Sigmoid colon (tissue), 4 donors: Measurements from ENCODE around the gene BRF1.

Experiments
- CTCF ChIP-seq, 4 experiments: fragments of 450-650 bp in 3 of 4; fragments of 200-600 bp in 1 of 4; IDR thresholded peaks; one replicate each; pipeline ENCODE4 v1.5.1; 2016 to 2019; ENCODE audit warnings: antibody characterized with exemption in 4 of 4, mild to moderate bottlenecking in 3 of 4, moderate library complexity in 2 of 4
- EP300 ChIP-seq, 4 donors: sonication (generic); formaldehyde crosslinking; IDR thresholded peaks; one replicate each; pipeline ENCODE4 v1.6.1; 2017; ENCODE audit warnings: antibody characterized with exemption in 4 of 4
- POLR2AphosphoS5 ChIP-seq, 4 donors: sonication (generic); formaldehyde crosslinking; IDR thresholded peaks; one replicate each; pipeline ENCODE4 v1.6.1; 2017; ENCODE audit warnings: antibody characterized with exemption in 4 of 4

GRCh38 chr14:105300542-105301102, at the start of gene BRF1:
- TF ChIP-seq CTCF (IDR thresholded peaks at IDR 0.05) (no peak), EP300 (IDR thresholded peaks at IDR 0.05) (no peak), POLR2AphosphoS5 (IDR thresholded peaks at IDR 0.05) (peak in 1 of 4 donors; percentile 77)
